Kidney (tissue), 14 donors: ENCODE results near the gene NDUFAF8. TPM values are rescaled to one million over a fixed set of nuclear protein-coding genes. Genes with fewer than 3 reads are reported as not detected.

Source experiments
- DNase-seq, 5 donors: peaks; one replicate each; pipeline ENCODE4 v3.0.0-alpha.2; 2013 to 2020
- FAIRE-seq: peaks from 2 replicates; lab custom pipeline; 2012; peaks lifted over from hg19 to GRCh38; lab: Jason Lieb, UNC
- H3K27ac ChIP-seq, 2 donors: one replicate each; pipeline ENCODE4 v1.7.0; 2013; ENCODE audit warnings: low read depth in 2 of 2, low read length in 2 of 2, inconsistent platforms in 1 of 2
- H3K27me3 ChIP-seq: one replicate; pipeline ENCODE4 v1.7.1; 2013; ENCODE audit warnings: low read length, inconsistent platforms; ENCODE audit not compliant: control insufficient read depth, insufficient read depth
- H3K36me3 ChIP-seq, 3 donors: one replicate each; pipeline versions ENCODE4 v1.7.0 to v1.7.1; 2013; ENCODE audit warnings: low read length in 3 of 3, control low read depth in 1 of 3, inconsistent platforms in 1 of 3; ENCODE audit not compliant: insufficient read depth in 3 of 3, control insufficient read depth in 2 of 3
- H3K4me1 ChIP-seq, 3 donors: one replicate each; pipeline versions ENCODE4 v1.7.0 to v1.7.1; 2013; ENCODE audit warnings: low read length in 3 of 3, inconsistent platforms in 1 of 3, low read depth in 1 of 3; ENCODE audit not compliant: control insufficient read depth in 2 of 3, insufficient read depth in 2 of 3
- H3K4me3 ChIP-seq, 3 donors: one replicate each; pipeline versions ENCODE4 v1.7.0 to v1.8.1; 2013; ENCODE audit warnings: low read length in 3 of 3, control low read depth in 1 of 3, inconsistent platforms in 1 of 3
- H3K9ac ChIP-seq, 3 donors: one replicate each; pipeline versions ENCODE4 v1.7.0 to v1.7.1; 2013; ENCODE audit warnings: low read length in 3 of 3, control low read depth in 1 of 3, inconsistent platforms in 1 of 3
- H3K9me3 ChIP-seq, 3 donors: one replicate each; pipeline versions ENCODE4 v1.7.0 to v1.7.1; 2013; ENCODE audit warnings: low read length in 3 of 3, control low read depth in 1 of 3, inconsistent platforms in 1 of 3; ENCODE audit not compliant: control insufficient read depth in 2 of 3, insufficient read depth in 1 of 3
- CTCF ChIP-seq: IDR thresholded peaks from 3 replicates; pipeline ENCODE4 v1.5.1; 2012; ENCODE audit warnings: mild to moderate bottlenecking, moderate library complexity, borderline replicate concordance; ENCODE audit not compliant: insufficient read depth; ENCODE audit errors: extremely low read depth
- intact Hi-C: fragments of 100-400 bp; cut with DNase I; formaldehyde crosslinking; loops from one replicate; pipeline ENCODE4 v1.11.1; 2022
- polyA plus RNA-seq: library from polyadenylated mRNA; stranded (reverse); fragments of 350-450 nt; fragmentation: Illumina TruSeq; extraction: RNeasy Lipid Tissue Mini Kit (QIAGEN cat#74804); gene quantifications from one replicate; pipeline ENCODE4 v1.2.3, GENCODE V29; 2014; ENCODE audit warnings: low read depth, low replicate concordance; ENCODE audit not compliant: insufficient read depth
- total RNA-seq: library from RNA; stranded (reverse); fragmentation: NEBNext Ultra II Directional; extraction: Animal tissue kit (Norgen Biotek cat#: 25700); gene quantifications from one replicate; pipeline ENCODE4 v1.2.1, GENCODE V29; 2021
- donor health status: control.
- donor health status: control.
- donor health status: control.
- donor health status: control.
- donor health status: control.
- donor health status: DM: yes; HTN: yes; CAD: no.
- donor health status: Normal renal cell carcinoma (clear cell type).

Gene NDUFAF8
- total and polyA plus RNA-seq, 2 donors from 2014 or later, result 38.6 to 134 TPM

GRCh38 chr17:81279278-81280275 lies 40.5 kb downstream of the NDUFAF8 start:
- Histone ChIP-seq H3K27me3 (no peaks in the 10 kb centered on the region), H3K9me3 (no peaks in the 10 kb centered on the region), H3K4me3 (no peak overlapping the region), H3K9ac (no peak overlapping the region), H3K27ac (no peak overlapping the region), H3K4me1 (no peaks in the 10 kb centered on the region), H3K36me3 (peaks cover 0 to 25% (median 3%) of the 10 kb centered on the region in 3 donors)
- no peak for TF ChIP-seq CTCF
- FAIRE-seq (no peak), DNase-seq (no peak)
- intact Hi-C loops, result no loop called here

- TF ChIP-seq CTCF, result no peak
- Histone ChIP-seq H3K9me3 (no peaks in the 10 kb centered on the region), H3K4me1 (peaks cover 0 to 3% (median 0%) of the 10 kb centered on the region in 3 donors), H3K27ac (no peak overlapping the region), H3K27me3 (no peaks in the 10 kb centered on the region), H3K9ac (no peak overlapping the region), H3K36me3 (peaks cover 0 to 18% (median 3%) of the 10 kb centered on the region in 3 donors), H3K4me3 (no peak overlapping the region)
- intact Hi-C loops, result no loop called here
- FAIRE-seq, result no peak
- DNase-seq, result no peak
Measured at GRCh38 chr17:81280571-81280970, 41.5 kb downstream of the NDUFAF8 start.

GRCh38 chr17:81282141-81282540 lies 43.0 kb downstream of the NDUFAF8 start:
- intact Hi-C loops, result no loop called here
- H3K9ac ChIP-seq, result no peak overlapping the region
- H3K27me3 ChIP-seq, result no peaks in the 10 kb centered on the region
- H3K27ac ChIP-seq, result no peak overlapping the region
- H3K36me3 ChIP-seq, result peaks cover 0 to 23% (median 3%) of the 10 kb centered on the region in 3 donors
- FAIRE-seq, result no peak
- peak in 1 of 5 donors; percentile 69 for DNase-seq
- TF ChIP-seq CTCF, result no peak
- H3K4me3 ChIP-seq, result no peak overlapping the region
- no peaks in the 10 kb centered on the region for H3K9me3 ChIP-seq
- H3K4me1 ChIP-seq, result peaks cover 0 to 7% (median 0%) of the 10 kb centered on the region in 3 donors
